Measurements from ENCODE around the gene SARDH. TPM values are rescaled to one million over a fixed set of nuclear protein-coding genes. Genes with fewer than 3 reads are reported as not detected.

SARDH gene
- total and polyA plus RNA-seq, 2 of the 8 experiments (the other 6 are each of a cell fraction or from before 2014, with no cell fraction given): 6.4 to 7.4 TPM

- no peak for TF ChIP-seq USF2 (IDR thresholded peaks at IDR 0.05; ENCODE audit: low read length)
- no peak for TF ChIP-seq BACH1 (IDR thresholded peaks at IDR 0.05; ENCODE audit: low read length)
- no peak for TF ChIP-seq TAF7 (optimal IDR thresholded peaks at IDR 0.05; ENCODE audit: borderline replicate concordance, low read depth, low read length)
- no peak for TF ChIP-seq KDM4A (IDR thresholded peaks at IDR 0.05; ENCODE audit: low read depth, low read length, severe bottlenecking)
- no peak for TF ChIP-seq MAX (IDR thresholded peaks at IDR 0.05)
- TF ChIP-seq RAD21 (IDR thresholded peaks at IDR 0.05 in 1 of 2, conservative IDR thresholded peaks at IDR 0.05 in 1 of 2; ENCODE audit: low read depth in 2 of 2, low read length in 2 of 2): no peak
- TF ChIP-seq BRCA1 (IDR thresholded peaks at IDR 0.05; ENCODE audit: low read depth, low read length): no peak
Measured at GRCh38 chr9:133785753-133786370, 47.7 kb upstream of the SARDH start (continued).
